GM23338 (cell line): ENCODE measurements around the gene ABR. TPM values are rescaled to one million over a fixed set of nuclear protein-coding genes. Genes with fewer than 3 reads are reported as not detected.

ENCODE experiments used
- ATAC-seq: fragments of 200-7000 bp; cut with Tn5 transposase; 3 replicates; pipeline ENCODE4 v1.9.1; 2020
- DNase-seq: peaks from one replicate; pipeline ENCODE4 v3.0.0-alpha.2; 2015; ENCODE audit warnings: low spot score
- H2AFZ ChIP-seq: fragments of 200-600 bp; sonication (generic); 2 replicates; pipeline ENCODE4 v1.8.0; 2016; ENCODE audit warnings: antibody characterized with exemption, mild to moderate bottlenecking, moderate library complexity
- H3F3A ChIP-seq: fragments of 200-600 bp; sonication (generic); replicated peaks from 2 replicates; pipeline ENCODE4 v1.8.0; 2017; ENCODE audit warnings: antibody characterized with exemption, mixed run types, low read depth
- H3K27ac ChIP-seq: fragments of 200-600 bp; sonication (generic); 2 replicates; pipeline ENCODE4 v1.6.1; 2016; ENCODE audit warnings: low read depth
- H3K27me3 ChIP-seq: fragments of 200-600 bp; sonication (generic); 2 replicates; pipeline ENCODE4 v1.8.0; 2016; ENCODE audit warnings: mild to moderate bottlenecking, mixed run types, moderate library complexity; ENCODE audit not compliant: insufficient read depth
- H3K36me3 ChIP-seq: fragments of 200-600 bp; sonication (generic); 2 replicates; pipeline ENCODE4 v1.8.0; 2016; ENCODE audit warnings: mild to moderate bottlenecking; ENCODE audit not compliant: insufficient read depth
- H3K4me1 ChIP-seq: fragments of 200-600 bp; sonication (generic); 2 replicates; pipeline ENCODE4 v1.8.0; 2016; ENCODE audit warnings: mild to moderate bottlenecking, moderate library complexity; ENCODE audit not compliant: insufficient read depth
- H3K4me2 ChIP-seq: fragments of 200-600 bp; sonication (generic); 2 replicates; pipeline ENCODE4 v1.7.1; 2017; ENCODE audit warnings: mixed run types
- H3K4me3 ChIP-seq: fragments of 200-600 bp; sonication (generic); 2 replicates; pipeline ENCODE4 v1.6.1; 2016; ENCODE audit warnings: mixed run types
- H3K79me2 ChIP-seq: fragments of 200-600 bp; sonication (generic); replicated peaks from 2 replicates; pipeline ENCODE4 v1.8.0; 2017; ENCODE audit warnings: mild to moderate bottlenecking; ENCODE audit not compliant: insufficient read depth
- H3K9me2 ChIP-seq: fragments of 200-600 bp; sonication (generic); 2 replicates; pipeline ENCODE4 v1.8.0; 2017; ENCODE audit not compliant: insufficient read depth
- H4K20me1 ChIP-seq: fragments of 200-600 bp; sonication (generic); replicated peaks from 2 replicates; pipeline ENCODE4 v1.8.0; 2017; ENCODE audit warnings: mild to moderate bottlenecking; ENCODE audit not compliant: insufficient read depth
- H3K27ac Mint-ChIP-seq: 2 replicates; pipeline ENCODE4 v1.8.0; 2020; ENCODE audit warnings: inconsistent platforms, mild to moderate bottlenecking, moderate library complexity, mixed read lengths
- H3K27me3 Mint-ChIP-seq: 3 replicates; pipeline ENCODE4 v1.8.0; 2022; ENCODE audit warnings: low read depth, mild to moderate bottlenecking, moderate library complexity, mixed read lengths, inconsistent platforms; ENCODE audit not compliant: insufficient read depth, poor library complexity
- H3K36me3 Mint-ChIP-seq: 3 replicates; pipeline ENCODE4 v1.8.0; 2021; ENCODE audit warnings: low read depth, mild to moderate bottlenecking, inconsistent platforms, moderate library complexity, mixed read lengths
- H3K4me1 Mint-ChIP-seq: 3 replicates; pipeline ENCODE4 v1.8.0; 2020; ENCODE audit warnings: mild to moderate bottlenecking, inconsistent platforms, mixed read lengths
- H3K4me3 Mint-ChIP-seq: 3 replicates; pipeline ENCODE4 v1.8.0; 2021; ENCODE audit warnings: moderate library complexity, mild to moderate bottlenecking, inconsistent platforms, mixed read lengths
- H3K9me3 Mint-ChIP-seq: 3 replicates; pipeline ENCODE4 v1.8.0; 2020; ENCODE audit warnings: moderate library complexity, mild to moderate bottlenecking, inconsistent platforms, mixed read lengths
- CREB1 ChIP-seq: fragments of 250-450 bp; sonication (Bioruptor Pico); IDR thresholded peaks from 2 replicates; pipeline ENCODE4 v1.5.0; 2020; ENCODE audit warnings: low read depth, mild to moderate bottlenecking, moderate library complexity
- CTCF ChIP-seq, 2 experiments: fragments of 200-600 bp in 1 of 2; sonication (generic) in 1 of 2; conservative IDR thresholded peaks; 2 replicates each; pipeline versions ENCODE4 v1.5.1 to v1.6.1; 2016 to 2017; ENCODE audit warnings: antibody characterized with exemption in 2 of 2, low read depth in 2 of 2, mild to moderate bottlenecking in 2 of 2, moderate library complexity in 1 of 2
- EZH2phosphoT487 ChIP-seq: fragments of 200-600 bp; sonication (generic); IDR thresholded peaks from one replicate; pipeline ENCODE4 v1.8.1; 2018; ENCODE audit warnings: antibody characterized with exemption; ENCODE audit not compliant: unreplicated experiment
- JUNB ChIP-seq: IDR thresholded peaks from one replicate; pipeline ENCODE4 v1.6.1; 2016; ENCODE audit warnings: antibody characterized with exemption; ENCODE audit not compliant: unreplicated experiment
- NANOG ChIP-seq: IDR thresholded peaks from 2 replicates; pipeline ENCODE4 v1.6.1; 2016; ENCODE audit warnings: antibody characterized with exemption, borderline replicate concordance
- polyA plus RNA-seq: library from polyadenylated mRNA; unstranded; fragments of >200 nt; fragmentation: Nextera tagmentation; extraction: Ambion mirVana; gene quantifications from 2 replicates; pipeline ENCODE4 v1.2.1, GENCODE V29; 2016
- total RNA-seq: library from RNA; depleted of rRNA; stranded (reverse); fragments of >200 nt; shearing (Covaris generic); gene quantifications from 2 replicates; pipeline ENCODE4 v1.2.3, GENCODE V29; 2014
- TF ChIP-seq, protein P1 (sequence below): IDR thresholded peaks from 2 replicates; pipeline ENCODE4 v1.6.1; 2016; ENCODE audit warnings: antibody characterized with exemption

The ABR gene
- total and polyA plus RNA-seq, 2 experiments from 2014 or later = 15.0 to 27.7 TPM

GRCh38 chr17:1058423-1059130 is 121.2 kb downstream of the ABR start:
- ATAC-seq (peak; percentile 46), DNase-seq (peak; percentile 74)
- H3K36me3 ChIP-seq = no peaks in the 10 kb centered on the region
- no peak overlapping the region for H3K4me2 ChIP-seq
- H3K27me3 ChIP-seq = no peaks in the 10 kb centered on the region
- no peak overlapping the region for H3K27ac ChIP-seq
- H2AFZ ChIP-seq = no peak overlapping the region
- Mint-ChIP-seq H3K27ac (no peak overlapping the region), H3K9me3 (no peaks in the 10 kb centered on the region), H3K27me3 (peaks cover 5% of the 10 kb centered on the region), H3K4me1 (no peaks in the 10 kb centered on the region), H3K36me3 (peaks cover 33% of the 10 kb centered on the region), H3K4me3 (no peak overlapping the region; the same call in 2 of the 3 replicates)
- H3K4me1 ChIP-seq = no peaks in the 10 kb centered on the region
- TF ChIP-seq CTCF (conservative IDR thresholded peaks at IDR 0.05; ENCODE audit: low read depth in 2 of 2) = peak; percentile 39 to 77
- TF ChIP-seq EZH2phosphoT487 = no peak
- H3K4me3 ChIP-seq = no peak overlapping the region
- no peaks in the 10 kb centered on the region for H3K9me2 ChIP-seq
- H4K20me1 ChIP-seq = no peaks in the 10 kb centered on the region
- H3K79me2 ChIP-seq = no peaks in the 10 kb centered on the region
- 0 out of 2 replicates have a peak, but pooled peaks cover 4% of the 10 kb centered on the region for H3F3A ChIP-seq

GRCh38 chr17:1056761-1057160 is 123.0 kb downstream of the ABR start:
- no peak overlapping the region for H3K27ac Mint-ChIP-seq
- H3K36me3 ChIP-seq = no peaks in the 10 kb centered on the region
- no peaks in the 10 kb centered on the region for H4K20me1 ChIP-seq
- no peaks in the 10 kb centered on the region for H3F3A ChIP-seq
- no peaks in the 10 kb centered on the region for H3K4me1 Mint-ChIP-seq
- H3K27ac ChIP-seq = 0 out of 2 replicates have a peak overlapping the region, but pooled peaks have one; percentile 59
- no peaks in the 10 kb centered on the region for H3K4me1 ChIP-seq
- no peak overlapping the region for H3K4me3 Mint-ChIP-seq
- H3K27me3 ChIP-seq = no peaks in the 10 kb centered on the region
- H3K4me3 ChIP-seq = no peak overlapping the region
- TF ChIP-seq, protein P1, sequence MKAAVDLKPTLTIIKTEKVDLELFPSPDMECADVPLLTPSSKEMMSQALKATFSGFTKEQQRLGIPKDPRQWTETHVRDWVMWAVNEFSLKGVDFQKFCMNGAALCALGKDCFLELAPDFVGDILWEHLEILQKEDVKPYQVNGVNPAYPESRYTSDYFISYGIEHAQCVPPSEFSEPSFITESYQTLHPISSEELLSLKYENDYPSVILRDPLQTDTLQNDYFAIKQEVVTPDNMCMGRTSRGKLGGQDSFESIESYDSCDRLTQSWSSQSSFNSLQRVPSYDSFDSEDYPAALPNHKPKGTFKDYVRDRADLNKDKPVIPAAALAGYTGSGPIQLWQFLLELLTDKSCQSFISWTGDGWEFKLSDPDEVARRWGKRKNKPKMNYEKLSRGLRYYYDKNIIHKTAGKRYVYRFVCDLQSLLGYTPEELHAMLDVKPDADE = no peak
- TF ChIP-seq JUNB (no peak), CREB1 (CRISPR knock-in tag) (no peak), NANOG (no peak)
- no peak overlapping the region for H2AFZ ChIP-seq
- H3K79me2 ChIP-seq = no peaks in the 10 kb centered on the region
- H3K27me3 Mint-ChIP-seq = peaks cover 5% of the 10 kb centered on the region
- H3K9me3 Mint-ChIP-seq = no peaks in the 10 kb centered on the region
- no peak overlapping the region for H3K4me2 ChIP-seq
- H3K9me2 ChIP-seq = no peaks in the 10 kb centered on the region
- DNase-seq (no peak), ATAC-seq (no peak)
- H3K36me3 Mint-ChIP-seq = peaks cover 28% of the 10 kb centered on the region
